ENCODE measurements around the gene WDFY3.

DNA sequence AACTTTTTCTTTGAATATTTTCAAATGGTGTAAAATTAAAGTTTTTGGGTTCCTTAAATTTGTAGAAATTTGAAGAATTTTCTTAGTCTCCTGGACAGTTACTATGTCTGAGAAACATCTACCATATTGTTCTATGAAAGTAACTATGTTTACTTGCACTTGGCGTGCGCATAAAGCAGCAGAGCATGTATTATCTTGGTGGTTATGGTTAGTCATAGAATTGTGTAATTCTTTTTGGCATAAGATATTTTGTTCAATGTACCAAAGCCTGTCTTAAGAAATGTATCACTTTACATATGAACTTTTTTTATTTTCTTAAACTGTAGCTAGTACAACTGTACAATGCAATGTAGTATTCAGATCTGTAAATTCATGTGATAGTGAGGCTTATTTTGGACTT lies 334.4 kb downstream of the WDFY3 start:
- TF ChIP-seq, protein P1, sequence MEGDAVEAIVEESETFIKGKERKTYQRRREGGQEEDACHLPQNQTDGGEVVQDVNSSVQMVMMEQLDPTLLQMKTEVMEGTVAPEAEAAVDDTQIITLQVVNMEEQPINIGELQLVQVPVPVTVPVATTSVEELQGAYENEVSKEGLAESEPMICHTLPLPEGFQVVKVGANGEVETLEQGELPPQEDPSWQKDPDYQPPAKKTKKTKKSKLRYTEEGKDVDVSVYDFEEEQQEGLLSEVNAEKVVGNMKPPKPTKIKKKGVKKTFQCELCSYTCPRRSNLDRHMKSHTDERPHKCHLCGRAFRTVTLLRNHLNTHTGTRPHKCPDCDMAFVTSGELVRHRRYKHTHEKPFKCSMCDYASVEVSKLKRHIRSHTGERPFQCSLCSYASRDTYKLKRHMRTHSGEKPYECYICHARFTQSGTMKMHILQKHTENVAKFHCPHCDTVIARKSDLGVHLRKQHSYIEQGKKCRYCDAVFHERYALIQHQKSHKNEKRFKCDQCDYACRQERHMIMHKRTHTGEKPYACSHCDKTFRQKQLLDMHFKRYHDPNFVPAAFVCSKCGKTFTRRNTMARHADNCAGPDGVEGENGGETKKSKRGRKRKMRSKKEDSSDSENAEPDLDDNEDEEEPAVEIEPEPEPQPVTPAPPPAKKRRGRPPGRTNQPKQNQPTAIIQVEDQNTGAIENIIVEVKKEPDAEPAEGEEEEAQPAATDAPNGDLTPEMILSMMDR (conservative IDR thresholded peaks at IDR 0.05): no peak
- TF ChIP-seq ZFX (IDR thresholded peaks at IDR 0.05): no peak

All from C4-2B (cell line).